GM19043 (cell line): Measurements from ENCODE around the gene NCL.

Experiments
- ATAC-seq: cut with Tn5 transposase; IDR thresholded peaks from one replicate; pipeline ENCODE4 v1.9.1; 2021; ENCODE audit warnings: low read depth; ENCODE audit not compliant: unreplicated experiment

Gene NCL

GRCh38 chr2:231463698-231464575 lies at the start of gene NCL:
TSS of gene NCL (minus strand) at chr2:231464484. CDS start at chr2:231464353, 131 bp downstream.
- peak; percentile 87 for ATAC-seq

- no peak for ATAC-seq
These were observed 49.5 kb upstream of the NCL start for GRCh38 chr2:231513746-231514224.

- ATAC-seq: no peak
These were observed 47.9 kb upstream of the NCL start for GRCh38 chr2:231512222-231512621.

GRCh38 chr2:231503766-231504165 lies 39.5 kb upstream of the NCL start:
- no peak for ATAC-seq

- ATAC-seq: no peak
These were observed 38.3 kb upstream of the NCL start for GRCh38 chr2:231502596-231502995.

GRCh38 chr2:231497651-231498050 lies 33.4 kb upstream of the NCL start:
- ATAC-seq: no peak

GRCh38 chr2:231494669-231495068 lies 30.4 kb upstream of the NCL start:
- ATAC-seq: no peak

GRCh38 chr2:231490801-231491200 lies 26.5 kb upstream of the NCL start:
- no peak for ATAC-seq

- ATAC-seq: no peak
These were observed 25.7 kb upstream of the NCL start for GRCh38 chr2:231489990-231490389.

- ATAC-seq: no peak
These were observed 24.0 kb upstream of the NCL start for GRCh38 chr2:231488331-231488730.

GRCh38 chr2:231486851-231487596 lies 22.7 kb upstream of the NCL start:
- no peak for ATAC-seq

GRCh38 chr2:231483398-231484329 lies 19.4 kb upstream of the NCL start:
- peak; percentile 20 for ATAC-seq

GRCh38 chr2:231482806-231483391 lies 18.6 kb upstream of the NCL start:
- ATAC-seq: peak; percentile 75

- no peak for ATAC-seq
These were observed 16.5 kb upstream of the NCL start for GRCh38 chr2:231480781-231481180.

GRCh38 chr2:231479455-231479854 lies 15.2 kb upstream of the NCL start:
- ATAC-seq: no peak

- ATAC-seq: no peak
These were observed 12.6 kb upstream of the NCL start for GRCh38 chr2:231476920-231477319.

- no peak for ATAC-seq
These were observed 11.7 kb upstream of the NCL start for GRCh38 chr2:231475965-231476364.

GRCh38 chr2:231472816-231473215 lies 8.5 kb upstream of the NCL start:
- no peak for ATAC-seq

- ATAC-seq: no peak
These were observed 6.1 kb upstream of the NCL start for GRCh38 chr2:231470246-231470900.

- ATAC-seq: no peak
These were observed 5.3 kb upstream of the NCL start for GRCh38 chr2:231469583-231469950.
